LoVo (cell line): ENCODE measurements around the gene GALNTL6.
"Not testable (repeated sequence)": the region's sequence is repeated elsewhere in the genome, so short reads cannot be mapped to it uniquely, and the experiment has no call there.

Source experiments
- DNase-seq: peaks from one replicate; pipeline ENCODE4 v3.0.0-alpha.2; 2016; ENCODE audit warnings: low spot score

Gene GALNTL6

DNA sequence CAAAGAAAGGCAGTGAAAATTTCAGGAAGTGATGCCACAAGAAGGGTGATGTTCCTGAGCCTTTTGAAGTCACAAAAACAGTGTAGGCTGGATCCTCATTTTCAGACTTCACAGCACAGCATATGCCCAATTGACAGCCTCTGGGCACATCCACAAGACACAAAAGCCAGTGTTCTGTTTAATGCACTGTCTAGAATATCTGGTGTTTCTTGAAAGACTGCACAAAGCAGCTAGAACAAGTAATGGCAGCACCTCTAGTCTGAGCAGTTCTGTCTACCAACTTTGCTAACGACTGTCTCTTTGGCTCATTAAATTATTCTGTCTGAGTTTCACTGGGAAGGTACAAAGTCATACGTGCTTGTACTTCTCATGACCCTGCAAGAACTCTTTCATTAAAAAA is 938.3 kb downstream of the GALNTL6 start:
- no peak for DNase-seq

DNA sequence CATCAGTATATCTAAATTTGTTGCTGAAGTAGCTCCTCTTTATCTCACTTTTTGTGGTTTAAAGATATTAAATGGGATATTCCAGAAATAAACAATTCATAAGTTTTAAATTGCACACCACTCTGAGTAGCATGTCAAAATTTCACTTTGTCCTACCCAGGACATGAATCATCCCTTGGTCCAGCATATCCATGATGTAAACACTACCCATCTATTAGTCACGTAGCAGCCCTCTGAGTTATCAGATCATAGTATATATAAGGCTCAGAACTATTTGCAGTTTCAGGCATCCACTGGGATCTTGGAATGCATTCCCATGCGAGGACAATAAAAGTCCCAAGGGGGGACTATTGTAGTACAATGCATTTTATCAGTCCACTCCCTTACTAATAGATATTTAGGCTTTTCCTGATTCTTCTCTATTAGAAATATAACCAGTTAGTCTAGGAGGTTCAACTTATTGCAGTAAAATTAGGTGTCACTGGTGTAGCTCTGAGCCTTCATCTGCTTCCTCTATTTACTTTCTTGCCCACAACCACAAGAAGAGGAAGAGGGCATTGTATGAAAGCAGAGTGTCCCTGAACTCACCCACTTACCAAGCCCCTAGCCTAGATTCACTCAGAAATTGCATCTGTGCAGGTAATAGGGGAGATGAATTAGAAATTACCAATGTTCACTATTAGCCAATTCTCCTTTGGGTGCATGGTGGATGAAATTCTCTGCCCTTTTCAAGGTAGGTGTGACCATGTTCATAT is 945.6 kb downstream of the GALNTL6 start:
- DNase-seq, result no peak

DNA sequence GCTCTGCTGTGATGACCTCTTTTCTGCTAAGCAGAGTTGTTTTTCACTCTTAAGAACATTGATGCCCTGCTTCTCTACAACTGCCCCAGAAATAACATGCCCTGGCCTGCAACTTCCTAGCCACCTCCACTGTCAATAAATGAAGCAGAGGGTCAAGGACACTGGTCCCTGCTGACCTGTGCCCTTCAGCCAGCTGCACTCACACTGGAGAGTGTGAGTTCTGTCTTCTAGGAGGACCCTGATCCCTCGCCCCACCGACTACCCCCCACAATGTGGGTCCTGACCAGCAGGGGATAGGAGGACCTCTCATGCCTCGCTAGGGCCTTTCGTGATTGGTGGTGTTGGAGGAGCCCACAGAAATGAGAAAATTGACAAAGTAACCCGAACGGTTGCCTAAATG is 947.3 kb downstream of the GALNTL6 start:
- DNase-seq, result no peak

DNA sequence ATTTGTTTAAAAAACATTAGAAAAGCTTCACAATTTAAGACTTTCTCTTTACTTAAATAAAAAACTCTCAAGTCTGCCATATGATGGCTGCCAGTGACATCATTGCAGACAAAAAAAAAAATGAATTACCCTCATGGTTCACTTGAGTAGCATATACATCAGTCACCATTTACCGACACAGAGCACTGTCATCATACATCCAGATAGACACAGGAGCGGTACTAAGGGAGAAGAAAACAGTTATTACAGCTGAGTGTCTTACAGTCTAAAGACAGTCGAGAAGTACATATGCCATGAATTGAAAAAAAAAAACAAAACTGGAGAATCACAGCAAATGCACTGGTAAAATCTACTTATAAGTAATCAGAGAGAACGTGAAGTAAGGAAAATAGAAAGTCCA is 949.7 kb downstream of the GALNTL6 start:
- DNase-seq, result no peak

DNA sequence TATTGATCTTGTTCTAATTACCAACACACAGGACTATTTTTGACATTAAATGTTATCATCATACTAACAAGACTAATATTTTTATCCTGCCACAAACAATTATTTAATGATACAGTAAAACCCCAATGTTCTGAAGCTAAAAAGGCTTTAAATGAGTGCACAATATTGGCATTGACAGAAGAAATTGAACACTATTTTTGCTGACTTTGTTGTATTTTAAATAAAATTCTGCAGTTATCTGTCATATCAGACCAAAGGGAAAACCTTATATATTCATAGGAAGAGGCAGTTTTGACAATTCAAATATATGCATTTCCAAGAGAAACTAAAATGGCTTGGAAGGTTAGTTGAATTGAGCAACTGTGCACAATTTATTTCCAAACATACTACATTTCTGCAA is 957.6 kb downstream of the GALNTL6 start:
- DNase-seq, result no peak

DNA sequence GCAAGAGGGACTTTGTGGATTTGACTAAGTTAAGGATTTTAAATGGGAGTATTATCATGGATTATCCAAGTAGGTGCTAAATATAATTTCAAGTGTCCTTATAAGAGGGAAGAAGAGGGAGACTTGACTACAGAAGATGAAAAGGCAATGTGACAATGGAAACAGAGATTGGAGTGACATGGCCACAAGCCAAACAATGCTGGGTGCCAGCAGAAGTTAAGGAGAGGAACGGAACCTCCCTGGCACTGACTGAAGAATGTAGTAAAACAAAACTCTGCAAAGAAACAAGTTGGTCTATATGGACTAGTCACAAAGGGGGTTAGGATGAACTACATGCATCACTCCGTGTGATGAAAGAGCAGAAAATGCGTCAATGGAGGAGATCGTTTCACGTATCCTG is 959.6 kb downstream of the GALNTL6 start:
- no peak for DNase-seq

DNA sequence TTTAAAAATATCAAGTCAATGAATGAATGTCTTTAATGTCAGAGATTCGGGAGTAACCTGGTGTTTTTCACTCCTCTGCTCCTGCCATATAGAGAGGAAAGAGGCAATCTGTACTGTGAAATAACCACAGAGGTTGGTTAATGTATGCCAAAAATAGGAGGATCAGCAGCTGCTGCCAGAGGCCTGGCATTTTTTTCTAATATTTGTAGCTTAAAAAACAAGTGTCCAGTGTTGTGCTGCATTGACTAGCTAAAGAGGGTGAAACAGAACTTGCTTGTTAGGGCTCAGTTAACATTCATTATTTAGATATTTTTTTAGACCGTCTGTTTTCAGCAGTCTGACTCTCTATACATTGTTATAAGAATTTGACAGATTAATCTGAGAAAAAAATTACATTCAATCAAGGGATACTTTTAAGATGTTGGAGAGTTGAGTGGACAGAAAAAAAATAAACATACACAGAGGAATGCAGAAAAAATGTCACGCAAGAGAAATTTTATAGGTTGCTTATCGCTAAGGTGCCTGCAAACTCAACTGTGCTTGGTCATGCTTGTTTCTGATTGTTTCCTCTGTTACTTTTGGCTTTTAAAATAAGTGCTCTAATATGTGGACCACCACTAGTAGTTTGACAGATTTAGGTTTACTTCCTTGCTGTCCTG is 963.1 kb downstream of the GALNTL6 start:
- DNase-seq, result no peak

DNA sequence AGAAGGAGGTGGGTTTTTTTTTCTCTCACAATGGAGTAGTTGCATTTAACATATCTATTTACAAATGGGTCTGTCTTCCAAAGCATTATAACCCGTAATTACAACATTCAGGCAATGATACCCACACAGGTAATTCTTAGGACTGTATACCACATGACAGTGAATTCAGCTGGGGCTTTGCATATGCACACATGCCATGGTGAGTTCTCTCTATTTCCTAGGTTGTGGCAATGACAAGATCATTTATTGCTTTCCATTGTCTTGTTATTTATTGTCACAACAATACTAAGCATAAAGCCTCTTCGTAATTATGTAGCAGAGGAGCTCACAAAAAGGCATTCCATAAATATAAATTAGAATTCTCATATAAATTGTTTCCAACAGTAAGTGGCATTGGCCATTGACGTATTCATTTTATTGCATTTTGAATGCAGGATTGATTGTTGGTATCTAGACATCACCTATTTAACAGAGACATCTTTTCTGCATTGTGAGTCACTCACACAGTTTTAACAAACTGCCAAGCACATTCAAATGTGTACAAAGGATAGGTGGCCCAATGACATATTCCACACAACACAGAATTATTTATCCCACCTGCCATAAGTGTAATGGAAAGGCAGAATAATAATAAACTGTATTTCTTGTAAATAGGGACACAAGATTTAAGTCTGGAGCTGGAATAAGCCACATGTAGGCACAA is 964.7 kb downstream of the GALNTL6 start:
- DNase-seq, result no peak

DNA sequence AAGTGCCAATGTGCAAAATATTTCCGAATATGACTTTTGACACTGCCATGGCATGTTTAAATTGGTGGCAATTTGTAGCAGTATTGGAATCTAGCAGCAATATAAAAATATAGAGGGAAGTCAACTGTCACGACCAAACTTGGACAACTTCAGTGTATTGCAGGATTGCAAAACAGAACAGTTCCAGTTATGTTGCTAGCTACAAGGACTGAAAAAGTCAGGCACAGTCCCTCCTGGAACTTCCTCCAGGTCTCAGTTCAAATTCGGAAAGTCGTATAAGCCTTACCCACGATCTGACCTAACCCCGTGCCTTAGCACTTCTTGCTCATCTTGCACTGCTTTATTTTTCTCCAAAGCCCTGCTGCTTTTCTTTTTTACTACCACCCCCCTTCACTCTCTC is 965.4 kb downstream of the GALNTL6 start:
- DNase-seq, result no peak

DNA sequence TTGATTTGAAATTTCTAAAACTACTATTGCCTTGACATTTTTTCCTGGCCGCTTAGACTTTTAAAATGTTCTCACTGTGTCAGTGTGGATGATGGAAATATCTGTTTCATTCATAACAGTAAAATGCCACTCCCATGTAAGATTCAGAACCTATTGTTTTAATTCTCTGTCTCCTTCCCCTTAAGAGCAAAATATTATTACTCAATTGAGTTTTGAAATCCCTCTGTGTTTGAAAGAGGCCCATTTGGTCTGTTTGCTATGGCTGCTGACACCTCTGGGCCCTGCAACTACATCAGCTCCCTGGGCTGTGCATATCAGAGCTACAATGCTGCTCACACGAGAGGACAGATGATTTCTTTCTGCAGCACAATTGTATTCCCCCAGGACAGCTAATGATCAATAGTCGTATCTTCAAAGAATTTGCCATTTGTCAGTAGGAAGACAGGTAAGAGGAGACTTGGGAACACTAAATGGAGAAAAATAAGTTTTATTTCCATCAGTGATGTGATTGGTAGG is 967.4 kb downstream of the GALNTL6 start:
- DNase-seq, result no peak

DNA sequence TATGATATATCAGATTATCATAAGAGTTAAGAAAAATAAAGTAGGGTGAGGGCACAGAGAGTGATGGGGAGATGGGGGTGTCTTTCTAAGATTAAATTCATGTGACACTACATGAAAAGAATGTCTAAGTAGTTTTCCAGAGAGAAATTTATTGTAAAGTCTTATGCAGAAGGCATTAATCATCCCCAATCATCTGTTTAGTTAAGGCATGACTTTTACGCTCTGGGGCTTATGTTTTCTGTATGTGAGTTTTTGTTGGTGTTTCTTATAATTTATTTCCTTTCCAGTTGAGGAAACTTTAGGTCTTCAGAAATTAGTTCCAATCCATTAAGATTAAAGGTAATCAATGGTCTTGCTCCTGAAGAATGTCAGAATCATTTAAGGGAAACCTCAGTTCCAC is 972.4 kb downstream of the GALNTL6 start:
- DNase-seq, result no peak

DNA sequence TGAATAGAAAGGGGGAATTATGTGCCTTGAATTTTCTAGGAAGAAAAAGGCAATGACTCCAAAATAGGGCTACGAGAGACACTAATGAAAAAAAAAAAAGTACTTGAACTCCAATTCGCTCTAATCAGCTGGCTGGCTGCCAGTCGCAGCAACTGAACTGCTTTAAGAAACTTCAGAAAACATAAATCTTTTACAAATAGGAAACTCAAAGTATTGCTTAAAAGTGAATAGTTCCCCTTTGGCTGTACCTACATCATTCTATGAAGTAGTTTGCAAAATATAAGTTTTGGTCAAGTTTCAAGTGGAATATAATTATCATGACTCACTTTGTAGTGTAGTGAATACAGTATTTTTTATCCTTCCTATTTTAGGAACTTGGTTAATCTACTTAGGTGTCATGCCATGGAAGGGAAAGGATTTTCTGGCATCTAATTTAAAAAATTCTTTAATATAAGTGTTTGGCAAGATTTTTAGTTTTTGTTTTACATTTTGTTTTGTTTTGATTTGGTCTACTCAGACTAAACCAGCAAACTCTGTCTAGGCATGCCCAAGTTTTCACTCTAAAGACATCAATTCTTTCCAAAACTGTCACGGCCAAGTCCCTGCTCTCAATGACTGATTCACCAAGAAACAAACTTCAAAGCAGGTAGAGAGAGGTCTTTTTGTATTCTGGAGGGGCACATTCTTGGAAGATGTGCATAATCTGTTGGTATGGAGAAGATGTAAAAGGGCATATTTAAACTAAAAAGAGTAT is 973.0 kb downstream of the GALNTL6 start:
- no peak for DNase-seq

DNA sequence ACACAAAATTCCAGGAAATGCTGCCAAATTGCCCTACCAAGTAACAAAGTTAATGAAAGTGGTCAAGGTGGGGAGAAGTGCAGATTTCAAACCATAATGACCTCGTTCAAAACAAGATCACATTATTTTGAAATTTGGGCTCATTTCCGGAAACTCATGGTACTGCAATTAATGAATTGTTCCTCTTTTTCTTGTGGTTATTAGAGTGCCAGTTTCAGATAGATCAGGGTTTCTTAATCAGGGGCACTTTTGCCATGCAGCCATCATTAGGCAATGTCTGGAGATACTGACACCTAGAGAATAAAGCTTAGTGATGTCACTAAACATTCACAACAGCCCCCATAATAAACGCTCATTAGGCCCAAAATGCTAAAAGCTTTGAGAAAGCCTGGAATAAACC is 973.9 kb downstream of the GALNTL6 start:
- DNase-seq, result no peak

DNA sequence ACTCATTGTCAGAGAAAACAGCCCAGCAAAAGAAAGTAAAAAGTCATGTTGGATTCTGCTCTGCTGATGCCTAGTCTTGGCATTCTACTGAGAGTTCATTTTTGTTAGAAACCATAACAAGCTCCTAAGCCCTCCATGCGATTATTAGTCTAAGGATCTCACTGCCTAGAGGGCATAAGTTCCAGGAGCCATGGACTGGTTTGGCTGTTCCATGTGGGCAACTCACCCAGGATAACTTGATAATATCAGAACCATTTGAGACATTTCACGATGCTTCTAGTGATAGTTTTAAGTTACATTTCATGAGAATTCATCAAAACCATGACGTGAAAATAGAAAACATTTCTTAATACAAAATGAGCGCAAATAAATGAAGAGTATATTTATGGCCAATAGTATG is 978.6 kb downstream of the GALNTL6 start:
- no peak for DNase-seq

DNA sequence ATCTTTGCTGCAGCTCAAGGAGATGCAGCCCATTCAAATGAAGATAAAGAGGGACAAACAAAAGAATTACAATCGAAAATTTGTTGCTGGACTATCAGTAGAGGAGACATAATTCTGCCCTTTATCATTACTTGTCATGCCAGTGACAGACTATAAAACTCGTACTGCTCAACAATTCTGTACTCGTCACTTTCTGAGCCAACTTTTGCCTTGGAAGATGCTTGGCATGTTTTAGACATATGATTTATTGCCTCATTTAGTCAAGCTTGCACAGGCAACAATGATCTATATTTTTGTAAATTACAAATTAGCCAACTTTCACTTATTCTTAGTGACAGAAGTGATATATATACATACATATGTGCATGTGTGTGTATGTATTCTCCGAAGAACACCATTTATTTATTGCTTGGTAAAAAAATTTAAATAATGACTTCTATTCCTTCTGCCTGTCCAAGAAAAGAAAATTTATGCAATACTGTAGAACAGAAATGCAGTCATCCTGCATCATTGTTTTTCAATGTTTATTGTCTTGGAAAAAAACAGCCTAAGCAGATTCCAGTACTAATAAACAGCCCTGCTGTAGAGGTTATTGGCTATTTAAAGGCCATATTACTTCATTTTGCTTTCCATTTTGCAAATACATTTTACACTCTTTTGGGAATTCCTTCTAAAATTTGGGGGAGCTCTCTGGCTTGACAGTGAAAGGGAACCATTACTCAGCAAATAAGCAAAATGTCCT is 980.5 kb downstream of the GALNTL6 start:
- no peak for DNase-seq

DNA sequence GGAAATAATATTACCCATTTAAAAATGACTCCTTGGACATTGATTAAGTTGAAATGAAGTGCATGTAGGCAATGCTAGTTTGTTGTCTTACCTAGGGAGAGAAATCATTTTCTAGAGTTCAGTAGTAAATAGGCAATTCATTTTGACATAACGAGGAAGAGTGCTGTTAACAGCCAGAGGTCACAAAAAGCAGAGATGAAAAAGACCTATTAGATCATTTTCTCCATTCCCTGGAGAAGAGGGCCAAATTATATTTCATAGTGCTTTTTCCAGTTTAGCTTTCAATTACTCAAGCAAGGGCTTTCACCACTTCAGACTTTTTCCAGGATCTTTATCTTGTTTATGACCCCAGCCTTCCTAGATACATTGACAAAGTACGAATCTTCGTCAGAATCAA is 981.1 kb downstream of the GALNTL6 start:
- no peak for DNase-seq

DNA sequence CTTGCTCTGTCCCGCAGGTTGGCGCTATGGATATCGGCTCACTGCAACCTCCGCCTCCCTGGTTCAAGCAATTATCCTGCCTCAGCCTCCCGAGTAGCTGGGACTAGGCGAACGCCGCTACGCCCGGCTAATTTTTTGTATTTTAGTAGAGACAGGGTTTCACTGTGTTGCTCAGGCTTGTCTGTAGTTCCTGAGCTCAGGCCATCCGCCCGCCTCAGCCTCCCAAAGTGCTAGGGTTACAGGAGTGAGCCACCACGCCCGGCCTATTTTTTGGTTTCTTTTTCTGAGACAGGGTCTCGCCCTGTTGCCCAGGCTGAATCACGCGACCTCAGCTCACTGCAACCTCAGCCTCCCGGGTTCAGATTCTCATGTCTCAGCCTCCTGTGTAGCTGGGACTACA is 984.1 kb downstream of the GALNTL6 start:
- not testable (repeated sequence) for DNase-seq

DNA sequence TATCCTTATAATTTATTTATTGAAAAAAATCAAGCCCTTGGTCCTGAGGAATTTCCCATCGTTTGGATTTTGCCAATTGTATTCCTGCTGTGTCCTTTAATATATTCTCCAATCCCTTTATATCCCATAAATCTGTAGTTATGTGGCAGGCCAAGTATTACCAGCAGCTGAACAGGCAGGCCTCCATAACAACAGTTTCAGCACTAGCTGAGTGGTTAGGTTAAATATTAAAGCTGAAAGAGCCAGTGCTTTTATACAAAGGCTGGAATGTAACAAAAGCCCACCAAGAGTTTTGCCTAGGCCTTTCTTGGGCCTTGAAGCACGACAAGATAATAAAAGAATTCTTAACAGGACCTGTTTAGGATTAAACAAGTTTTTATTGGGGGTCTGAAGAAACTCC is 988.8 kb downstream of the GALNTL6 start:
- no peak for DNase-seq

DNA sequence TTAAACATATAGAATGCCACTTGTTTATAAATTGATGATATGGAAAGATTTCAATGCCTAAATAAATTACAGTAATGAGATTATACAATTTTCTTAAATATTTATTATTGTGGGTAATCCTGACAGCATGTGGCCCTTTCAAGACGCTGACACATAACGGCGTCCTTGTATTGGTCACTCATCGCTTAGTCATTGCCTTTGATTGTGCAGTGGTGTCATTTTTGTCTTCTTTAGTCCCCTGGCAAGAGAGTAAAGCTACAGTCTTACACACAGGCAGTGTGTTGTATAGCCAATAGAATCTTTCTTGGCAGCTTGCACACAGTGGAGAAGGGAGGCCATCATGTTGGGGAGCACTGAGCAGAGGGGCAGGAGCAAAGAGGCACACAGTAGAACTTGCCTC is 993.6 kb downstream of the GALNTL6 start:
- DNase-seq, result no peak

DNA sequence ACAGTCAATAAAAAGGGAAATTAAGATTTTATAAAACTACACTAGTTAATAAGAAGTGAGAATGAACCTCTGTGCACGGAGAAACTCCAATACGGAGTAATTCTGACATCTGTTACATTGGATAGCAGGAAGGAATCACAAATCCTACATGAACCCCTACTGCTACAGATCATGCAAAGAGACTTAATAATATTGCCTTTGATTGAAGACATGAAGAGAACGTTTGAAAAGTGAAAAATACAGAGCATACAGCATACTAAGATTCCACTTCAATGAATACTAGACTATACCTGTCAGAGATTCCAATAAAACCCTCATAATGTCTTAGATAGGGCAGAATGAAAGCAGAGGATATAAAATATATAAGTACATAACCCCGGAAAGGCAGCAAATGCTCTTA is 995.0 kb downstream of the GALNTL6 start:
- no peak for DNase-seq

DNA sequence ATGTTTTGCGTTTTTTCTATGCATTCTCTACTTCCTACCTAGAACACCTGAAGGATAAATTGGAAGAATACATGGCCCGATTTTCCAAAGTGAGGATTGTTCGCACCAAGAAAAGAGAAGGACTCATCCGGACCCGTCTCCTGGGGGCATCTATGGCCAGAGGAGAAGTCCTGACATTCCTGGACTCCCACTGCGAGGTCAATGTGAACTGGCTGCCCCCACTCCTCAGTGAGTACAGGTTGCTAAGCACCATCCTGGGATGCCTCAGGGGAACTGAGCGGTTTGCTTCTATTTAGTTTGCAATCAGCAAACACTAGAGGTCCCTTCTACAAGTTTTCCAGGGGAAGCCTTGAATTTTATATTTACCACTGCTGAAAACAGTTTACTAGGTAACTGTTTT is 996.1 kb downstream of the GALNTL6 start:
- DNase-seq, result no peak
